ENCODE measurements around the gene JAM3. TPM values are rescaled to one million over a fixed set of nuclear protein-coding genes. Genes with fewer than 3 reads are reported as not detected.

Gene JAM3
- total RNA-seq, 2 donors from 2014 or later: 21.3 to 157 TPM

DNA sequence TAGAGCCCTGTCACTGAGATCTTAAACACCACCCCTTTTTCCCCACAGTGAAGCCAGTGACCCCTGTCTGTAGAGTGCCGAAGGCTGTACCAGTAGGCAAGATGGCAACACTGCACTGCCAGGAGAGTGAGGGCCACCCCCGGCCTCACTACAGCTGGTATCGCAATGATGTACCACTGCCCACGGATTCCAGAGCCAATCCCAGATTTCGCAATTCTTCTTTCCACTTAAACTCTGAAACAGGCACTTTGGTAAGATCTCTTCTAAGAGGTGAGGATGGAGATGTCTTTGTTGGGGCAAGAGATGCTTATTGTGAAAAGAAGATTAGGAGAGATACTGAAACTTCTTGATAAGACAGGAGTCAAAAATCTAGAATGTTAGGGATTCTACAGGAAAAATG lies 75.9 kb downstream of the JAM3 start:
- DNase-seq (ENCODE audit: low spot score): no peak
- TF ChIP-seq, protein P1, sequence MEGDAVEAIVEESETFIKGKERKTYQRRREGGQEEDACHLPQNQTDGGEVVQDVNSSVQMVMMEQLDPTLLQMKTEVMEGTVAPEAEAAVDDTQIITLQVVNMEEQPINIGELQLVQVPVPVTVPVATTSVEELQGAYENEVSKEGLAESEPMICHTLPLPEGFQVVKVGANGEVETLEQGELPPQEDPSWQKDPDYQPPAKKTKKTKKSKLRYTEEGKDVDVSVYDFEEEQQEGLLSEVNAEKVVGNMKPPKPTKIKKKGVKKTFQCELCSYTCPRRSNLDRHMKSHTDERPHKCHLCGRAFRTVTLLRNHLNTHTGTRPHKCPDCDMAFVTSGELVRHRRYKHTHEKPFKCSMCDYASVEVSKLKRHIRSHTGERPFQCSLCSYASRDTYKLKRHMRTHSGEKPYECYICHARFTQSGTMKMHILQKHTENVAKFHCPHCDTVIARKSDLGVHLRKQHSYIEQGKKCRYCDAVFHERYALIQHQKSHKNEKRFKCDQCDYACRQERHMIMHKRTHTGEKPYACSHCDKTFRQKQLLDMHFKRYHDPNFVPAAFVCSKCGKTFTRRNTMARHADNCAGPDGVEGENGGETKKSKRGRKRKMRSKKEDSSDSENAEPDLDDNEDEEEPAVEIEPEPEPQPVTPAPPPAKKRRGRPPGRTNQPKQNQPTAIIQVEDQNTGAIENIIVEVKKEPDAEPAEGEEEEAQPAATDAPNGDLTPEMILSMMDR (IDR thresholded peaks at IDR 0.05): no peak
- TF ChIP-seq POLR2AphosphoS5 (IDR thresholded peaks at IDR 0.05): no peak
- TF ChIP-seq POLR2A (IDR thresholded peaks at IDR 0.05): no peak
- intact Hi-C loops (cut with DNase I): loop anchor here (5.0 kb wide), 1 partner anchor 217 kb away; no protein-coding TSS in a partner anchor
- H3K27ac ChIP-seq: no peak overlapping the region
- H3K36me3 ChIP-seq: no peaks in the 10 kb centered on the region
- 91% methylated on average over 5 of the region's 5 CpGs for WGBS
- no peaks in the 10 kb centered on the region for H3K27me3 ChIP-seq (replicated peaks; ENCODE audit: insufficient read depth)
- H3K9me3 ChIP-seq: no peaks in the 10 kb centered on the region
- H3K4me1 ChIP-seq (replicated peaks): no peaks in the 10 kb centered on the region
- H3K4me3 ChIP-seq: no peak overlapping the region

DNA sequence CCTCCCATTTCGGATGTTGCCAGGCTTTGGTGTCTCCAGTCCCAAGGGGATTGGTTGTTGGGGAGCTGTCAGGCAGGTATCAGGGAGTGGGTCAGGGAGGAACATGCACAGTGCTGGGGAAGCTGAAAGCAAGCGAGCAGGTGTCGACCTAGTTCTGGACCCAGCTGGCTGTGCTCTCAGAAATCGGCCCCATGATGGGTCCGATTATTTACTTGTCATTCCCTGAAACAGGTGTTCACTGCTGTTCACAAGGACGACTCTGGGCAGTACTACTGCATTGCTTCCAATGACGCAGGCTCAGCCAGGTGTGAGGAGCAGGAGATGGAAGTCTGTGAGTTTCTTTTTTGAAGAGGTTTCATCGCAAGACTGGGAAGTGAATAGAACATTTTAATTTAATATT lies 76.8 kb downstream of the JAM3 start:
- intact Hi-C loops (cut with DNase I): no loop called here
- Histone ChIP-seq H3K9me3 (no peaks in the 10 kb centered on the region), H3K4me1 (replicated peaks) (no peaks in the 10 kb centered on the region), H3K36me3 (no peaks in the 10 kb centered on the region), H3K27ac (no peak overlapping the region), H3K4me3 (no peak overlapping the region), H3K27me3 (replicated peaks; ENCODE audit: insufficient read depth) (no peaks in the 10 kb centered on the region)
- 89% methylated on average over 8 of the region's 8 CpGs for WGBS
- DNase-seq (ENCODE audit: low spot score): no peak
- TF ChIP-seq, protein P1 (IDR thresholded peaks at IDR 0.05): no peak
- TF ChIP-seq POLR2A (IDR thresholded peaks at IDR 0.05): no peak
- TF ChIP-seq POLR2AphosphoS5 (IDR thresholded peaks at IDR 0.05): no peak

DNA sequence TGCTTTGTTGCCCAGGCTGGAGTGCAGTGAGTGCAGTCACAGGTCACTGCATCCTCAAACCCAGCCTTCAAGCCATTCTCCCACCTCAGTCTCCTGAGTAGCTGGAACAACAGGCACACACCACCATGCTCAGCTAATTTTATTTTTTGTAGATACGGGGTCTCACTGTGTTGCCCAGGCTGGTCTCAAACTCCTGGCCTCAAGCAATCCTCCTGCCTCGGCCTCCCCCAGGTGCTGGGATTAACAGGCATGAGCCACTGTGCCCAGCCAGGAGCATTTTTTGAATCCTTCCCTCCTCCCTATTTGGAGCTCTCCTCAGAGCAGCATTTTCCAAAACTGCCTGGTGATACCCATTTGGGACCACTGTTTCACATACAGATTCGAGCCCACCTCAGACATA lies 77.7 kb downstream of the JAM3 start:
- Histone ChIP-seq H3K9me3 (no peaks in the 10 kb centered on the region), H3K4me3 (no peak overlapping the region), H3K27ac (no peak overlapping the region), H3K36me3 (no peaks in the 10 kb centered on the region), H3K27me3 (replicated peaks; ENCODE audit: insufficient read depth) (no peaks in the 10 kb centered on the region), H3K4me1 (replicated peaks) (no peaks in the 10 kb centered on the region)
- no peak for TF ChIP-seq POLR2A (IDR thresholded peaks at IDR 0.05)
- TF ChIP-seq, protein P1 (IDR thresholded peaks at IDR 0.05): no peak
- no peak for TF ChIP-seq POLR2AphosphoS5 (IDR thresholded peaks at IDR 0.05)
- no peak for DNase-seq (ENCODE audit: low spot score)
- intact Hi-C loops (cut with DNase I): no loop called here
- 100% methylated on average over 3 of the region's 3 CpGs for WGBS

- intact Hi-C loops (cut with DNase I): no loop called here
- WGBS: 92% methylated on average over 16 of the region's 16 CpGs
- no peak overlapping the region for H3K27ac ChIP-seq
Observed at GRCh38 chr11:134149371-134149770, 80.5 kb downstream of the JAM3 start.

More at GRCh38 chr11:134149371-134149770, 80.5 kb downstream of the JAM3 start:
- Histone ChIP-seq H3K4me3 (no peak overlapping the region), H3K9me3 (no peaks in the 10 kb centered on the region), H3K36me3 (no peaks in the 10 kb centered on the region), H3K27me3 (replicated peaks; ENCODE audit: insufficient read depth) (no peaks in the 10 kb centered on the region), H3K4me1 (replicated peaks) (no peaks in the 10 kb centered on the region)
- TF ChIP-seq, protein P1 (IDR thresholded peaks at IDR 0.05): no peak
- TF ChIP-seq POLR2A (IDR thresholded peaks at IDR 0.05) (no peak), POLR2AphosphoS5 (IDR thresholded peaks at IDR 0.05) (no peak)
- no peak for DNase-seq (ENCODE audit: low spot score)

Measured in prostate gland (tissue), 2 donors.